Measurements from ENCODE around the gene EFCAB12. TPM values are rescaled to one million over a fixed set of nuclear protein-coding genes. Genes with fewer than 3 reads are reported as not detected.

EFCAB12 gene
- total and polyA plus RNA-seq, 2 of the 8 experiments (the other 6 are each of a cell fraction or from before 2014, with no cell fraction given), result 0.60 to 0.99 TPM

DNA sequence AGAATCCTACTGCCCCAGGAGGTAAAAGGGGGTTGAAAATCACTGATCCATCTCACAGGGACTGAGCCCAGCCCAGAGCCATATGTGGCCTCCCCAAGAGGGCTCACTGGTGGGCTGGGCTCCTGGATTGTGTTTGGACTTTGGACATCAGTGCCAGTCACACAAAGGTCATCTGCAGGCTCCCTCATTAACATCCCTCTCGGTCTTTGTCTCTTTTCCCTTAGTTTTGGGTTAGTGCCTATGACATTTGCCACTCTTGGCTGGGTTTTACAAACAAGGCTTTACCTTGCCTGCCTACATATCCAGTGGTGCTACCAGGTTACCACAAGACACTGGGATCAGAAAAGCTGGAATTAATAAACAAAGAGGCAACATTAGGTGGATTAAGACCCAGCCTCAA is 39.5 kb upstream of the EFCAB12 start:
- H2AK5ac ChIP-seq (ENCODE audit: low read depth, low read length), result no peak overlapping the region
- H2BK12ac ChIP-seq (ENCODE audit: low read depth, low read length), result no peak overlapping the region
- H4K8ac ChIP-seq (ENCODE audit: extremely low read depth, insufficient read depth, low read length), result no peak overlapping the region
- no peak overlapping the region for H2BK20ac ChIP-seq (ENCODE audit: low read length)
- H3K18ac ChIP-seq (ENCODE audit: extremely low read depth, low read length), result no peak overlapping the region
- POLR2A ChIA-PET (ENCODE audit: partially characterized antibody), result interaction anchor here (0.6 kb wide), 1 partner anchor 154 kb away, joined by 5 read pairs; no protein-coding TSS in a partner anchor
- no peak overlapping the region for H3K4me3 ChIP-seq (ENCODE audit: extremely low read depth in 1 of 4, insufficient read depth in 2 of 4, low read depth in 3 of 4, low read length in 4 of 4)
- no peak overlapping the region for H2BK5ac ChIP-seq (ENCODE audit: low read depth, low read length)
- H3K4me1 ChIP-seq (replicated peaks in 1 of 4; ENCODE audit: control insufficient read depth in 3 of 4, insufficient read depth in 4 of 4, low read length in 3 of 4), result no peaks in the 10 kb centered on the region
- WGBS, 2 experiments (ENCODE audit: extremely low coverage in 1 of 2, insufficient coverage in 1 of 2, insufficient read length in 1 of 2, insufficient replicate concordance in 2 of 2, low coverage in 1 of 2, low lambda C conversion rate in 2 of 2, missing lambda C conversion rate in 1 of 2), result 82% methylated on average over 1 of the region's 1 CpG; no CpG with 5 or more reads in 1 of the 2 experiments
- H3K56ac ChIP-seq (replicated peaks; ENCODE audit: insufficient read length, low read depth, low read length), result no peak overlapping the region
- FAIRE-seq, result no peak
- TF ChIP-seq CREB1 (IDR thresholded peaks at IDR 0.05) (no peak), TEAD4 (IDR thresholded peaks at IDR 0.05; ENCODE audit: low read depth, low read length) (no peak), MAFK (IDR thresholded peaks at IDR 0.05; ENCODE audit: low read depth, low read length) (no peak), RFX5 (IDR thresholded peaks at IDR 0.05; ENCODE audit: borderline replicate concordance, low read depth, low read length) (no peak), SP4 (IDR thresholded peaks at IDR 0.05; ENCODE audit: low read length) (no peak), SAP30 (IDR thresholded peaks at IDR 0.05; ENCODE audit: insufficient read depth, insufficient replicate concordance, low read length) (no peak), PHF8 (conservative IDR thresholded peaks at IDR 0.05; ENCODE audit: low read depth, low read length) (no peak), BCL11A (IDR thresholded peaks at IDR 0.05; ENCODE audit: low read depth in 2 of 2, low read length in 2 of 2) (no peak), EP300 (IDR thresholded peaks at IDR 0.05; ENCODE audit: borderline replicate concordance in 1 of 2, low read depth in 2 of 2, low read length in 2 of 2) (no peak), CTBP2 (IDR thresholded peaks at IDR 0.05; ENCODE audit: borderline replicate concordance, insufficient read depth, insufficient read length, low read length) (no peak), EZH2 (IDR thresholded peaks at IDR 0.05; ENCODE audit: low read depth, low read length, severe bottlenecking) (no peak), NRF1 (IDR thresholded peaks at IDR 0.05; ENCODE audit: low read depth, low read length) (no peak)
- H3K27ac ChIP-seq (ENCODE audit: low read depth, low read length), result no peak overlapping the region
- no peaks in the 10 kb centered on the region for H4K20me1 ChIP-seq (replicated peaks in 1 of 2; ENCODE audit: control insufficient read depth in 1 of 2, insufficient read depth in 2 of 2, low read length in 2 of 2)
- no peak for DNase-seq (ENCODE audit: low read depth in 1 of 2, low spot score in 2 of 2)
- no peak overlapping the region for H2AFZ ChIP-seq (ENCODE audit: low read length)
- CTCF ChIA-PET (ENCODE audit: partially characterized antibody), result interaction anchor here (0.7 to 1.1 kb wide), 2 partner anchors 10 to 85 kb away, joined by 3 read pairs; no protein-coding TSS in a partner anchor
- H3K9me3 ChIP-seq (ENCODE audit: insufficient read depth in 2 of 2, low read depth in 1 of 2, low read length in 1 of 2), result no peaks in the 10 kb centered on the region
- no peaks in the 10 kb centered on the region for H3K79me2 ChIP-seq (ENCODE audit: control insufficient read depth in 1 of 2, insufficient read depth in 2 of 2, low read length in 2 of 2)
- no peaks in the 10 kb centered on the region for H3K79me1 ChIP-seq (ENCODE audit: low read depth, low read length)
- H3K23ac ChIP-seq (ENCODE audit: insufficient read length), result no peak overlapping the region
- no peak overlapping the region for H4K91ac ChIP-seq (replicated peaks; ENCODE audit: insufficient read length, low read length)
- H3K4me2 ChIP-seq (ENCODE audit: insufficient read depth in 1 of 2, low read depth in 2 of 2, low read length in 2 of 2), result no peak overlapping the region
- no peak overlapping the region for H4K5ac ChIP-seq (ENCODE audit: insufficient read length, low read depth, low read length)
- no peak overlapping the region; the same call in 1 of the 2 replicates for H2BK15ac ChIP-seq (ENCODE audit: low read length)
- peaks cover 0 to 20% (median 4%) of the 10 kb centered on the region in 4 experiments; a peak in 5 of 8 replicates for H3K36me3 ChIP-seq (ENCODE audit: control insufficient read depth in 2 of 4, insufficient read depth in 4 of 4, low read length in 3 of 4)
- H3K4ac ChIP-seq (replicated peaks; ENCODE audit: insufficient read length, low read depth, low read length), result no peak overlapping the region
- no peak overlapping the region for H3K9ac ChIP-seq (replicated peaks in 1 of 4; ENCODE audit: extremely low read depth in 1 of 4, low read depth in 3 of 4, low read length in 3 of 4)
- H3K23me2 ChIP-seq (ENCODE audit: low read depth, low read length), result no peaks in the 10 kb centered on the region; the same call in 1 of the 2 replicates
- H3K14ac ChIP-seq (ENCODE audit: insufficient read length), result no peak overlapping the region
- H3K27me3 ChIP-seq (replicated peaks in 1 of 4; ENCODE audit: control insufficient read depth in 3 of 4, extremely low read depth in 1 of 4, insufficient read depth in 3 of 4, low read length in 3 of 4), result no peaks in the 10 kb centered on the region
- H2BK120ac ChIP-seq (replicated peaks; ENCODE audit: low read depth, low read length), result no peak overlapping the region

Data from H1 (cell line).